Measurements from ENCODE around the gene DLL4.

DLL4 gene

DNA sequence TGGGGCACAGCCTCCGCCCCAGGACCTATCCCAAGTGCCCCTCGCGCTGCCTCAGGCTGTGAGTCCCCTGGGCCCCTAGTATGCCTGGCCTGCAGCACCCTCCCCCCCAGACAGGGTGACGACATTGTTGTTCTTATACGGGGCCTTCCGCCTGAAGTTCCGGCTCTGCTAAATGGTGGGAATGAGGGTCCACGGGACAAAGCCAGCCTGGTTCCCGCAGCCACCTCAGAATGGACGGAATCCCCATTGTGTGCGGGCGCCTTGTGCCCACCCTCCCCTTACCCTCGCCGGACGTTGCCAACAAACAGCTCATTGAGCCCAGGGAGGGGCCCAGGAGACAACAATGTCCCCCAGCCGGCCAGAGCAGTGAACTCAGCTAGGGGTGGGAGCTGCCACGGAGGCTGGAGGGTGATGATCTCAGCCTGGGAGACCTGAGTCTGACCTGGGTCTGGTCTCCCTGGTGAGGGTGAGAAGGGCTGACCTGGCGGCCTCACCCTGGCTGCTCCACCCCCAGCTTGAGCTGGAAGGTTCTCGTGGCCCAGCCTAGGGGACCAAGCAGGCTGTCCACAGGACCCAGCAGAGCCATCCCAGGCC is 10.2 kb upstream of the DLL4 start:
- no peak overlapping the region for H3K4me3 ChIP-seq (ENCODE audit: low read depth, low read length)
- DNase-seq (ENCODE audit: low read depth), result no peak
- TF ChIP-seq, protein P1, sequence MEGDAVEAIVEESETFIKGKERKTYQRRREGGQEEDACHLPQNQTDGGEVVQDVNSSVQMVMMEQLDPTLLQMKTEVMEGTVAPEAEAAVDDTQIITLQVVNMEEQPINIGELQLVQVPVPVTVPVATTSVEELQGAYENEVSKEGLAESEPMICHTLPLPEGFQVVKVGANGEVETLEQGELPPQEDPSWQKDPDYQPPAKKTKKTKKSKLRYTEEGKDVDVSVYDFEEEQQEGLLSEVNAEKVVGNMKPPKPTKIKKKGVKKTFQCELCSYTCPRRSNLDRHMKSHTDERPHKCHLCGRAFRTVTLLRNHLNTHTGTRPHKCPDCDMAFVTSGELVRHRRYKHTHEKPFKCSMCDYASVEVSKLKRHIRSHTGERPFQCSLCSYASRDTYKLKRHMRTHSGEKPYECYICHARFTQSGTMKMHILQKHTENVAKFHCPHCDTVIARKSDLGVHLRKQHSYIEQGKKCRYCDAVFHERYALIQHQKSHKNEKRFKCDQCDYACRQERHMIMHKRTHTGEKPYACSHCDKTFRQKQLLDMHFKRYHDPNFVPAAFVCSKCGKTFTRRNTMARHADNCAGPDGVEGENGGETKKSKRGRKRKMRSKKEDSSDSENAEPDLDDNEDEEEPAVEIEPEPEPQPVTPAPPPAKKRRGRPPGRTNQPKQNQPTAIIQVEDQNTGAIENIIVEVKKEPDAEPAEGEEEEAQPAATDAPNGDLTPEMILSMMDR (IDR thresholded peaks at IDR 0.05; ENCODE audit: low read depth, low read length, missing control alignments), result no peak

DNA sequence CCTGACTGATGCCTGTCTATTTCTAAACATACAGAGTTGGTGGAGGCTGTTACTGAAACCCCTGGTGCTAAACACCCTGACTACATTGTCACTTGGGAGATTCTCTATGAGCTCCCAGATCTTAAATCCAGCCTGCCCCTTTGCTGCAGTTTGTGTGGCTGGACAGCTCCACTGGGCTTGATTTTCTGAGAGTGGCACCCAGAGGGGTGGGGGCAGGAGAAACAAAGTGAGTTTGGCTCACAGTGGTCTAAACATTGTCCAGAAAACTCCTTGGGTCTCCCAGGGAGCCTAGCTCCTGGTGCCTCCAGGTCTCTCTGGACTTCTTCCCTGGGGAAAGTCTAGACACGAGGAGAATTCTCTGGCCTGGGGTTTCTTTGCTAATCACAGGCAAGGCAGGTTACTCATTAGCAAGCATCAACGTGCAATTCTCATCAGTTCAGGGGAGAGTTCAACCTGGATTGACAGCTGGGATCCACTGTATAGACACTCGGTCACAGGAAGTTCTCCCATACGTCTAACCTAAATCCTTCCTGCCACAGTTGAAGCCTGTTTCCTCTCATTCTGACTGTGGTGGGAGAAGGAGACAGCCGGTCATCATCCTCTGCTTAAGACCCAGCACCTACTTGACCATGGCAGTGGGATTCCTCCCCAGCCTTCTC is 7.1 kb upstream of the DLL4 start:
- TF ChIP-seq, protein P1 (IDR thresholded peaks at IDR 0.05; ENCODE audit: low read depth, low read length, missing control alignments), result no peak
- H3K4me3 ChIP-seq (ENCODE audit: low read depth, low read length), result no peak overlapping the region
- no peak for DNase-seq (ENCODE audit: low read depth)

DNA sequence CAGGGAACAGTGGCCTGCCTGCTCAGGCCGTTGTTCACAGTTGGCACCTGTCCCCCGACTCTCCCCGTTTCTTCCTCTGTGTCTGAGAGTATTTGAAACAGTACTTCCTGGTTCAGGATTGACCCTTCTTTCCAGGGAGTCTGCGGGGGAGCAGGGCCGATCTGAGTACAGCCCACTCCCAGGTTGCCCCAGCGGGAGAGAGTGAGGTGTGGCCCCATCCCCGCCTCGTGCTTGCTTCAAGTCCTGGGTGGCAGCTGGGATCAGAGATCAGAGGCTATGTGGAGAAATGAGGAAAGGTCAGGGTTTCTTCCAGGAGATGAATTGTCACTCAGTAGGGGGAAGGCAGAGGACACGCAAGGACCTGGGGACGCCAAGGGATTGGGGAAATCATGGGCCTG is 6.5 kb upstream of the DLL4 start:
- no peak overlapping the region for H3K4me3 ChIP-seq (ENCODE audit: low read depth, low read length)
- TF ChIP-seq, protein P1 (IDR thresholded peaks at IDR 0.05; ENCODE audit: low read depth, low read length, missing control alignments), result no peak
- no peak for DNase-seq (ENCODE audit: low read depth)

DNA sequence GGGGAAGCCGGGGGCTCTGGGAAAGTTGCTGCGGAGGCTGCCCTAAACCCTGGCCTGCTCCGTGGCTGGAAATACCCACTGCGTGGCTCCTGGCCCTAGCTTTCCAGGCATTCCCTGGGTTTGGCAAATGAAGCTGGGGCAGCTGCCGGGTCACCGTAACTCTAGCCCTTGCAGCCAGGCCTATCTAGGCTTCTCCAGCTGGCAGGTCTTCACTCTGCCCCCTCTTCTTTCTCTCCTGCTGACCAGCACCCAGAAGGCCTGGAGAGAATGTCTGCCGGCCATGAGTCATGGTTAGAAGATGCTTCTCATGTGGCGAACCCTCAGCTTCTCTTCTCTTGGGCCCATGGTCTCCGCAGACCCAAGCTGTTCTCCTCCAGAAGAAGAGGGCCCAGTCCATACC is 5.6 kb upstream of the DLL4 start:
- no peak for DNase-seq (ENCODE audit: low read depth)
- no peak overlapping the region for H3K4me3 ChIP-seq (ENCODE audit: low read depth, low read length)
- TF ChIP-seq, protein P1 (IDR thresholded peaks at IDR 0.05; ENCODE audit: low read depth, low read length, missing control alignments), result no peak

DNA sequence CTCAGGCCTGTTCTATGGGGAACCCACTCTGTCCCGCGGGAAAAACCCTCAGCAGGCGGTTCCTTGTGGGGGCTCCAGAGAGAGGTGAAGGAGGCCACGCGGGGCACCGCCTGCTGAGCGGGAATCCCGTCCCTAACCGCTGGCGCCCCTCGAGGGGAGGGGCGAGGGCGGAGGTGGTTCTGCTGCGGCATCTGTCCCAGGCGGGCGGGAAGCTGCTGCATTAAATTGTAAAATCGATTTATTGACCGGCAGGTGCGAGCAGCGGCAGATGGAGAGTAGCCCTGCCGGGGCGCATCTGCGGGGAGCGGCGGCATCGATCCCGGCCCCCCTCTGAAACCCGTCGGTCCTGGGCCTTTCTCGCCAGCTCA is 3.7 kb upstream of the DLL4 start:
- H3K4me3 ChIP-seq (ENCODE audit: low read depth, low read length), result no peak overlapping the region
- TF ChIP-seq, protein P1 (IDR thresholded peaks at IDR 0.05; ENCODE audit: low read depth, low read length, missing control alignments), result no peak
- DNase-seq (ENCODE audit: low read depth), result no peak

DNA sequence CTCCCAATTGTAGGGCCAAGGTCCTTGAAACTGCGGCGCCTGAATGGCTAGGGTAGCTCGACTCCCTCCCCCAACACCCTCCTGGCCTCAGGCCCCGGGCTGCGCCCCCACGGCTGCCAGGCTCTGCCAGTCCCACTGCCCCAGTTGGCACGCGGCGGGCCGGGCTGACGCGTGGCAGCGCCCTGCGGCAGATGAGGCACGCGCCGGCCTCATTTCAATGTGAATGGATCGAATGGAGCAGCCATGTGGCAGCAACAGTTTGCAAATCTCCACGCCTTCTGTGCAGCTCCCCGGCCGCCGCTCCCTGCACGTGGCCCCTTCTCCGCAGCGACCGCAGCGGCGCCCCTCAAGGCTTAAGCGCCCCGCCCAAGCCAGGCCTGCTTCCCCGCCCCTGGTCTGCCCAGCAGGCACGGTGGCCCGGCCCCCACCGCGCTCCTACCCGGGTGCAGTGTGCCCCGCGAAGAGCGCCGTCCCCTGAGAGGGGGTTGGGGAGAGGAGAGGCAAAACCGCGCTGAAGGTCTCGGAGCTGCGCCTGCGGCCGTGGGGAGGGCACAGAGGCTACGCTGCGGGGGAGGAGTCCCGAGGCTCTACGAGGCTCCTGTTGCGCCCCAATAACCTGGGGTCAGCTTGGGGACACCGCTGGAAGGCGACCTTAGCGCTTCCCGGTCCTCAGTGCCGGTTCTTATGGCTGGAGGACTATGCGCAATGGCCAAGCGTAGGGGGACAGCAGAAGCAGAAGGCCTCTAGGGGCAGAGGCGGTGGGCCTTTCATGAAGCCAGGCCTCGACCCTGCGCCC is 3.1 kb upstream of the DLL4 start:
- H3K4me3 ChIP-seq (ENCODE audit: low read depth, low read length), result peak overlapping the region; percentile 3; the same call in 1 of the 2 replicates
- TF ChIP-seq, protein P1 (IDR thresholded peaks at IDR 0.05; ENCODE audit: low read depth, low read length, missing control alignments), result no peak
- DNase-seq (ENCODE audit: low read depth), result no peak

Data from GM12864 (cell line).